Activated CD4-positive, alpha-beta T cell treated with anti-CD3 and anti-CD28 coated beads, Interleukin-2, amount 50 U/mL, for 4 hours (primary cell): Measurements from ENCODE around the gene HIVEP3.

Experiments
- DNase-seq, 2 experiments: peaks; one replicate each; pipeline ENCODE4 v3.0.0-alpha.2; 2020

HIVEP3 gene

DNA sequence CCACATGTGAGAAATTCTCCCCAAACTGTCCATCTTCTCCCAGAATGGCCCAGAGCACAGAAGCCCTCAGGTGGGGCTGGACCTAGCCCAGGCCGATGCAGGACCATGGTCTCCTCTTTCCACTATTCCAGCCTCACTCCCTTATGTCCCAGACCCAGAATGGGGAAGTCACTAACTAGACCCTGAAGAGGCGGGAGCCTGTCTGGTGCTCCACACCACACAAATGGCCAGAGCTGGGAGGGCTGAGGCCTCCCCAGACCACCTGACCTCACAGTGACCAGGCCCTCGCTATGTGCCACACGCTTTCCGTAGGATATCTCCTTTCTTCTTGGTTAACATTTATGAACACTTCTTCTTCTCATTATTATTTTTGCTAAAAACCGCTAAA, 379.3 kb downstream of the HIVEP3 start:
- no peak for DNase-seq

DNA sequence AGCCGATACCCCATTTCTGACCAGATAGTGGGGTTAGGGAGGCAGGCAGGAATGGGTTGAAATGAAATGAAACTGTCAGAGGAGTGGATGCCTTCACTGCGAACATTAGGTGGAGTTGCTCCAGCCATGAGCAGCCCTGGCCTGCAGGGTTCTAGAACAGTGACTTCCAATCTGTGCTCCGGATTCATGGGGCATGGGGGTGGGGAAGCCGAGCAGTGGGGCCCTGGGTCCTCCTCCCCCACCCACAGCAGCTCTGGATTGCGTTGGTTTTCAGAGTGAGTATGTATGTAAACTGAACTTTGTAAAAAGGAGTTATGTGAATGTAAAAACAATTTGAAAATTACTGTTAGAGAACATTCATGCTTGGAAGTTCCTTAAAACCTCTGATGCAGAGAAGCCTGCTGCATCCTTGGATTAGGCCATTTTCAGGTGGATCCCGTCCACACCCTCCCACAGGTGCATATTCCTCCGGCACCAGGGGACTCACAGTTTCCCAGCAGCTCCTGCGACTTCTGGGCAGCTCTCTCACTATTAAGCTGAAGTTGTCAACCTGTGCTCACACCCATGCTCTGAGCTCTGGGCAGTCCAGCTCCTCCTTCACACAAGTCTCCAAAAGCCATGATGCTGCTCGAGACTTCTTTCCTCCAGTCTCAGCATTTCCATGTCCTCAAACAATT, 379.8 kb downstream of the HIVEP3 start:
- no peak for DNase-seq

DNA sequence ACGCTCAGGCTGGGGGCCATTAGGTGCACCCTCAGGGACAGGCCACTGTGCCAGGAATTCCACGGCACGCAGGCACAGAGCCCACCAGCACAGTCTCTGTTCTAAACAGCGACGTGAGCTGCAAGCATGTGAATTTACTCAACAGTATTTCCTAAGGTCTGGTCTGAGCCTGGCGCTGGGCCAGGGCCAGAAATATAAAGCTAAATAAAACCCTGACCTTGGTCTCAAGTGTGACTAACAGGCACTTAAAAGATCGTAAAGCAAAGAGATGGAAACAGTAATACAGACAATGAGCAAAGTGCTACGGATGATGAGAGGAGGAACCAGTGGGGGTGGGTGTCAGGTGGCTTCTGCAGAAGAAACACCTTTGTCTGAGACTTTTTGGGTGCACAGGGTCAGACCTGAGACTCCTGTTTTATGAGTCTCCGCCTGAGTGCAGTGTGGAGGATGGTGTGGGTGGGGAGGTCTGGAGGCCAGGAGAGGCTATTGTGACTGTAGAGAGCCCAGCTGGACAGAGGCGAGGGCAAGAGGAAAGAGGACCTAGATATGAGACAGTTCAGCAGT, 380.9 kb downstream of the HIVEP3 start:
- no peak for DNase-seq

DNA sequence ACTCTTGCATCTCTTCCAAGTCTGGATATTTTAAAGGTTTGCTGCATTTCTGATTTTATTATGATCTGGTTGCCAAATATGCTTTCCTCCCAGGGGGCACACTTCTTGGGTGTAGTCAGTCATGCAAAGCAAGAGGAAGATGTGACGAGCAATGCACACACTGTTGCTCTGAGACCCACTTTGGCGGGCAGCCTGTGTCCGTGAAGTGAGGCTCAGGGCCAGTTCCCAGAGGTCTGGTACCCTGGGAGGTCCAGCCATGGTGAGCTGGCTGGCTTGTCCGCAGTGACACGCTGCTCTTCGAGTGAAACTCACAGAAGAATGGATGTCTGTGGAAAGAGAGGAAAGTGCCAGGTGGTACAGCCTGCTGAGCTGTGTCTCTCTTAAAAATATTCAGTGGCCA, 381.5 kb downstream of the HIVEP3 start:
- no peak for DNase-seq

DNA sequence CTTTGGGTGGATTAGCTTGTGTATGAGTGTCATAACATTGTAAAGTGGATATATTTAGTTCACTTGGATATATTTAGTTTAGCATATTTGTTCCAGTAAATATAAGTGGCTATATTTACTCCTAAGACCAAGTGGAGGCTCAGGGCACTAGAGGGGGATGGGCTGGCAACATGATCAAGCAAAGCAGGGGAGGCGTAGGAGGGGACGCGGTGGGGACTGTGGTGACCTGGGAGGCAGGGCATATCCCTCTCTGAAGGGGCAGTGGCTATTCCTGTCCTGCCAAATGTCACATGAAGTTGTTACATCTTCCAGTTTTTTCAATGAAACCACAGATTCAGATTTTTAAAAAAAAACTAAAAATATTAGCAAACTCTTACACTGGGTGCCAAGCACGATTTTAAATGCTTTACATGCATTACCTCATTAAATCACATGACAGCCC, 382.3 kb downstream of the HIVEP3 start:
- DNase-seq = no peak

DNA sequence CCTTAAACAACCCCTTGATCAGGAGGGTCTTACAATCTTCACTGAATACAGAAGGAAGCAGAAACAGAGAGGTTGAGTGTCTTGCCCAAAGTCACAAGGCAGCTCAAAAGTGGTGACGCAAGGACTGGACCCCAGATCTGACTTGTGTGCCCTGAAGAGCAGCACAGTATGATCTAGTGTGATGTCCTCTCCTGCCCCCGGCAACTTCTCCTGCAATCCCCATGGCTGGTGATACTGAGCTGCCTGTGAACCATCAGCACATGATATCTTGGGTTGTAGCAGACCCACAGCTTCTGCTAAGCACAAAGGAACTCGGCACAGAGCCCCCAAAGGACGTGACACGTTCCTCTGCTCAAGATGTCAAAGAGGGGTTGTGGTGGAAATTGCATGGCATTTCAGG, 383.0 kb downstream of the HIVEP3 start:
- DNase-seq = no peak

DNA sequence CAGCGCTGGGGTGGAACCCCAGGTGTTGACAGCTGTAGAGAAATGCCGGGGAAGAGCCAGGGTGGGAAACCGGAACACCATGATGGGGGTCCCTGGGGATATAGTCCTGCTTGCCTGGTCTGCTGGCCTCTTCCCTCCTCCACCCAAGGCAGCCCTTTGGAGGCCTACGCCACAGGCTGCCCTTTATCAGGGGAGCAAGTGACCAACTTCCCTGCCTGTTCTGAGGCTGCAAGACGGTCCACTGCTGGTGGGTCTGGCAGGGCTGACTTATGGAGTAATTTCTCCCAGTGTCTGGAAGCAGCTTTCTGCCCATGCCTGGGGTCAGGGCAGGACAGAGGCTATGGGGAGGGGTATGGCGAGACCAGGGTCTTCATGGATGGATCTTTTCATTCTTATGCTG, 383.4 kb downstream of the HIVEP3 start:
- DNase-seq = no peak

DNA sequence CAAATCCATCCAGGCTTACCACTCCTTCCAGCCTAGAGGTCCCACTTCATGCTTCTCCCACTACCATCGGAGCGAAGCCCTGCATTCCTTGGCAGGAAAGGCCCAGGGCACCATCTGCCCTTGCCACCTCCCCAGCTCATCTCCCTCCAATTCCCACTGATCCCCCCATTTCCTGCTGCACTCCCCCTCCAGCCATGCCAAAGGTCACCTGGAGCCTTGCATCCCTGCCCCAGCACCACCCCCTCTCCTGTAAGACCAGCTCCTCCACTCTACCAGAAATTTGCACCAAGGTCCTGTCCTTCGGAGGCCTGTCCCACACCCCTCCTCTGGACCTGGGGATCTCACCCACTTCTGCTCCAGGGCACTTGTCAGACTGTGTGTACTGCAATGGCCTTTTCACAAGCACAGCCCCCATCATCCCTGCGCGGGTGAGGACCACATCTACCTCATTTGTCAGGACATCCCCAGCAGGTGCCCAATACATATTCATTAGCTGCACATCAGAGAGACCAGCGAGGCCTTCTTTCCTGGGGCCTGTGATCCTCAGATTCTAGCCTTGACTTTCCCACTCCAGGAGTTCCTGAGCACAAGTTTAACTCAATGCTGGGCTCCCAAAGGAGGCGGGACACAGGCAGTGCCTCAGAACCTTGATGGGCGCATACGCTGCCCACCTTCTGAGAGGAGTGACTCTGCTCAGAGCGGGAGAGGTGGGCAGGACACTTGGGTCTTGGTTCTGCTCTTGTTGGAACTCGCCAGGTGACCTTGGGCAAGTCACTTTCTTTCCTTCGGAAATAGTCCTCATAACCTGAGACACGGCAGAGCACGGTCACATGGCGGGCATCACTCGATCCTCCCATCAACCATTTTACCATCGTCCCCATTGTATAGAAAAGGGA, 384.3 kb downstream of the HIVEP3 start:
- no peak for DNase-seq

DNA sequence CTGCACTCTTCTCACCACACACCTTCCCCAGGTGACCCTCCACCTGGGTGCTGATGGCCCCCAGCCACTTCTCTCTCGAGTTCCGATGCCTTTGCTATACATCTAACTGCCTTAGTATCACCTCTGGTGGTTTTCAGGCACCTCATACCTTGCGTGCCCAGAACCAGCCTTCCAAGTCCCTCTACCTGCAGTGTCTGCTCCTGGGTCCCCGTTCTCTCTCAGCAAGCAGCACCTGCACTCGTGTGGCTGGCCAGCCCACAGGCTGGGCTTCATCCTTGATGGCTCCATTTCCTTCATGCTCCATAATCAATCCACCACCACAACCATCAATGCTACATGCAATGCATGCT, 385.0 kb downstream of the HIVEP3 start:
- no peak for DNase-seq

DNA sequence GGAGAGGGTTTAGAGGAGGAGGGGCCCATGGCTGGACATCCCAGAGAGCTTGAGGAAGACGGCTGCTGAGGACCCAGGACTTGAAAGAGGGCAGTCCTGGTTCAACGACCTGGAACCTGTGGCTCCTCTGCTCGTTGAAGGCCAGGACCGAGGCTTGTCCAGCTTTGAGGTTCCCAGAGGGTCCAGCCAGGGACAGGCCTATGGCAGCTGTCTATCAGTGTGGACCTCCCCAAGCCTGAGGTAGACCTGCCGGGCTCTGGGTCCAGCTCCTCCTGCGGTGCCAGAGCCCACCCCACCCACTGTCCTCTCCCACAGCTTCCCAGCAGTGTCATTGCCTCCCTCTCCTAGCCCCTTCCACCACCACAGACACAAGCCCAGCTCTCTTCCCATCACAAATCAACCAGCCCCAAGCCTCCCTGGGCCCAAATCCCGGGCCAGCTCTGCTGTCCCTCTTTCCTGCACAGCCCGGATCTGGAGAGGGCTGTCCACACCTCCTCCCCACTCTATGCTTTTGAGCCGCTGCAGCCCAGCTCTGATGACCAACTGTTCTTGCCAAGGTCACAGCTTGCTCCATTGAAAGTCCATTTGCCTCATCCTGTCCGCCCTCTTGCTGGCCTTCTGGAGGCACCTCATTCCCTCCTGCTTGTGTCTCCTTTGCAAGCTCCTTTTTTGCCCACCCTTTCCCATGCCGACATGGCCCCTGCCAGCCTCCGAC, 385.5 kb downstream of the HIVEP3 start:
- no peak for DNase-seq

DNA sequence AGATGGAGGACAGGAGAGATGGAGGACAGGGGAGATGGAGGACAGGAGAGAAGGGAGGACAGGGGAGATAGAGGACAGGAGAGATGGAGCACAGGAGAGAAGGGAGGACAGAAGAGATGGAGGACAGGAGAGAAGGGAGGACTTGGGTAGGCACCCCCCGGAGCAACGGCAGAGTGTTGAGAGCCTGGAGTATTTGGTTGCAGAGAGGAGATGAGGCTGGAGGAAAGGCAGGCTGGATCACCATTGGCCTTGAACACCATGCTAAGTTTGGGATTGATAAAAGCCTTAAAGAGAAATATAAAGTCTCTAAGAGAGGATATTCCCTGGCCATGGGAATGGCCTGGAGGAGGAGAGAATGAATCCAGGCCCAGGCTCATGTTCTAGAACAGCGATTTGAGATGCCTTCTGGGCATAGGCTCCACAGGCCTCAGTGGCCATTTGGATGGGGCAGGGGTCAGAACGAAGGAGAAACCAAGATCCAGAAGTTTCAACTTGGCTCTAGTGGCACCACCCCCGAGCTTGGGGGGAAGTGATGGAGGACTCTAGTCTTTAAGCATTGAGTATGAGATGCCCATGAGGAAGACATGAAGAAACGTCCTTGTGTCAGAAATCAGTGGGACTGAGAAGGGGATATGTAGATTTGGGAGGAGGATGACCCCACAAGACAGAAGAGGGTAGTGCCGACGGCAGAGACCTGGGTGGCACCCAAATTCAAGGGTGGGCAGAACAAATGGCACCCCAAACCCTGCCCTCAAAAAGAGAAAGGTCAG, 386.3 kb downstream of the HIVEP3 start:
- DNase-seq = no peak

DNA sequence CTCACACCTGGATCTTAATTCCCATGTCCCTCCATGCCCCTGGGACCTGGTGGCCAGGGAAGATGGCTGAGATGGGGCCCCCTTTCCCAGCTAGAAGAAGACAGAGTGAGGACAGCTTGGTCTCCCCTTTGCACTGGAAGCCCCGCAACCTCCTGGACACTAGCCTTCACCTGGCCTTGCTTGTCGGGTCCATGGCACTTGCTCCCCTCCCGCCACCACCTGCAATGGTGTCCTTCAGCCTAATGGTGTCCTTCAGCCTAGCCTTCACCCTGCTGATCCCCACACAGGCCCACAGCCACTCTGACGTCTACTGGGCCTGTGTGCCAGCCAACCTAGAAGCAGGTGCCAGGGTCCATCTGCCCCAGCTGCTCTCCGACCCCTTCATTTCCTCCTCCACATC, 388.3 kb downstream of the HIVEP3 start:
- no peak for DNase-seq

DNA sequence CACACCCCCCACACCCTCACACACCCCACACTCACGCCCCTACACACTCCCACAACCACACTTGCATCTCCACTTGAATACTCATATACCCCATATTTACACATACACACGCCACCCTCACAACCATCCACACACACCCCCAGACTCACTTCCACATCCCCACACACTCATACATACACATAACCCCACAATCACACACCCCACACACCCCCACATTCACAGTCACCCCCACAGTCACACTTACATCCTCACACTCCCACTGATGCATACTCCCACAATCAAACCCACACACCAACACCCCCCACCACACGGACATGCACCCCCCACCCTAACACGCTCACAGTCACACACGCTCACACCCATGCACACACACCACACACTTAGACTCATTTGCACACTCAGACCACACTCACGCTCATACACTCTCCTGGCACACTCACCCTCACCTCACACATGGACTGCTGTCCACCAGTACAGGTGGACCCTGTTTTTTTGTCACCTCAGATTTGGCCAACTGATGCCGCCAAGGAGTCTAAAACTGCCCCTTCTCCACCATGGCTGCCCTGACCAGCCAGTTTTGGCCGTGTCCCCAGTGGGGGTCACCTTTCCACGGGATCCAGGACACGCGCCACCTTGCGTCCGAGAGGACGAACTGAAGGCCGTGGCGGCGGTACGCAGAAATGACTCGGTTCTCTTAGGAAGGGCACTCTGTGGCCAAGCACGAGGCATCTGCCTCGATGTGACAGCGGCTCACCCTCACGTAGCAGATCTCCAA, 388.9 kb downstream of the HIVEP3 start:
- DNase-seq = no peak

DNA sequence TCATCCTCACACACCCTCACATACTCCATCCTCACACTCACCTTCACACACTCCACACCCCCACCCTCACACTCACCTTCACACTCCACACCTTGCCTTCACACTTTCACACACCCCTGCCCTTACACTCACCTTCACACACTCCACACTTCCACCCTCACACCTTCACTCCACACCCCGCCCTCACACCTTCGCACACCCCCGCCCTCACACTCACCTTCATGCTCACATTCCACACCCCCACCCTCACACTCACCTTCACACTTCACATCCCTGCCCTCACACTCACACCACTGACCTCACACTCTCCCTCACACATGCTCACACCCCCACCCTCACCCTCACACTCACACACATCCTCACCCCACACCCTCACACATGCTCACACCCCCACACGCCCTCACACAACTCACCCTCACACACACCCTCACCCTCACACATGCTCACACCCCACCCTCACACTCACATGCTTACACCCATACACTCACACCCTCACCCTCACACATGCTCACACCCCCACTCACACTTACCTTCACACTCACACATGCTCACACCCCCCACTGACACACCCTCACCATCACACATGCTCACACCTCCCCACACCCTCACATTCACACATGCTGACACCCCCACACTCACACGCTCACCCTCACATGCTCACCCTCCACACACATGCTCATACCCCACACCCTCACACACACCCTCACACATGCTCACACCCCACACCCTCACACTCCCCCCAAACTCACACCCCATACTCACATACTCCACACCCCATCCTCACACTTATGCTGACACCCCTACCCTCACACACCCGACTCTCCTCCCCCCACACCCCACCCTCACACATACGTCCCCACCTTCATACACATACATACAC, 389.8 kb downstream of the HIVEP3 start:
- DNase-seq = no peak

DNA sequence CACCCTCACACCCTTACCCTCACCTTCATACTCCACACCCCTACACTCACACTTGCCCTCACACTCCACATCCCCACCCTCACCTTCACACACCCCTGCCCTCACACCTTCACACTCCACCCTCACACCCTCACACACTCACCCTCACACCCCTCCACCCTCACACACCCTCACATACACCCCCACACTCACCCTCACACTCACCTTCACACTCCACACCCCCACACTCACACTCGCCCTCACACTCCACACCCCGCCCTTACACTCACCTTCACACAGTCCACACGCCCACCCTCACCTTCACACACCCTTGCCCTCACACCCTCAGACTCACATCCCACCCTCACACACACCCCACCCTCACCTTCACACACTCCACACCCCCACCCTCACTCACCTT, 390.6 kb downstream of the HIVEP3 start:
- no peak for DNase-seq

DNA sequence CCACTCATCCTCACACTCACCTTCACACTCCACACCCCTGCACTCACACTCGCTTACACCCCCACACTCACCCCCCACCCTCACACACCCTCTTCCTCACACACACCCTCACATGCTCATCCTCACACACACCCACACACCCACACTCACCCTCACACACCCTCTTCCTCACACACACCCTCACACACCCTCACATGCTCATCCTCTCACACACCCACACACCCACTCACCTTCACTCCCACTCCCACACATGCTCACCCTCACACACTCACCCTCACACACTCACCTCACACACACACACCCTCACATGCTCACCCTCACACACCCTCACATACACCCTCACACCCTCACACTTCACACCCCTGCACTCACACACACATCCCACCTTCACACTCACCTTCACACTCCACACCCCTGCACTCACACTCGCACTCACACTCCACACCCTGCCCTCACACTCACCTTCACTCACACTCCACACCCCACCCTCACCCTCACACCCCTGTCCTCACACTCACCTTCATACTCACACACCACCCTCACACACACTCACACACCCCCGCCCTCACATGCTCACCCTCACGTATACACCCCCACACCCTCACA, 391.7 kb downstream of the HIVEP3 start:
- DNase-seq = no peak

DNA sequence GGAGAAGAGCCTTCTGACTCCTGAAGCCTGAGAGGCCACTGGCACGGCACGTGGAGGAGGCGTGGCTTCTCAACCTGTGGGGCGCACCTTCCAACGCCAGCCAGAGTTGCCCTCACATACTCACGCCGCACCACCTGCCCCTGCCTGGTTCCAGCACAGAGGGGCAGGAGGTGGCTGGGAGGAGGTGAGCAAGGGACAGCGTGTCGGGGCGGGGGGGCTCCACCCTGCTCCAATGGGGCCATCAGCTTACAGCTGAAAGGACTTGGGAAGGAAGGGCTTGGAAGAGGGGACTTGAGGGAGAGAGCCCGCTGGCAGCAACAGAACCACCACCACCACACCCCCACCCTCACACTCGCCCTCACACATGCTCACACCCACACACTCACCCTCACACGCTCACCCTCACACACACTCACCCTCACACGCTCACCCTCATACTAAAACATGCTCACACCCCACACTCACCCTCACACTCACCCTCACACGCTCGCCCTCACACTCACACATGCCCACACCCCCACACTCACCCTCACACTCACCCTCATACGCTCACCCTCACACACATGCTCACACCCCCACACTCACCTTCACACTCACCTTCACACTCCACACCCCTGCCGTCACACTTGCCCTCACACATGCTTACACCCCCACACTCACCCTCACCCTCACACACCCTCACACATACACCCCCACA, 392.7 kb downstream of the HIVEP3 start:
- no peak for DNase-seq

DNA sequence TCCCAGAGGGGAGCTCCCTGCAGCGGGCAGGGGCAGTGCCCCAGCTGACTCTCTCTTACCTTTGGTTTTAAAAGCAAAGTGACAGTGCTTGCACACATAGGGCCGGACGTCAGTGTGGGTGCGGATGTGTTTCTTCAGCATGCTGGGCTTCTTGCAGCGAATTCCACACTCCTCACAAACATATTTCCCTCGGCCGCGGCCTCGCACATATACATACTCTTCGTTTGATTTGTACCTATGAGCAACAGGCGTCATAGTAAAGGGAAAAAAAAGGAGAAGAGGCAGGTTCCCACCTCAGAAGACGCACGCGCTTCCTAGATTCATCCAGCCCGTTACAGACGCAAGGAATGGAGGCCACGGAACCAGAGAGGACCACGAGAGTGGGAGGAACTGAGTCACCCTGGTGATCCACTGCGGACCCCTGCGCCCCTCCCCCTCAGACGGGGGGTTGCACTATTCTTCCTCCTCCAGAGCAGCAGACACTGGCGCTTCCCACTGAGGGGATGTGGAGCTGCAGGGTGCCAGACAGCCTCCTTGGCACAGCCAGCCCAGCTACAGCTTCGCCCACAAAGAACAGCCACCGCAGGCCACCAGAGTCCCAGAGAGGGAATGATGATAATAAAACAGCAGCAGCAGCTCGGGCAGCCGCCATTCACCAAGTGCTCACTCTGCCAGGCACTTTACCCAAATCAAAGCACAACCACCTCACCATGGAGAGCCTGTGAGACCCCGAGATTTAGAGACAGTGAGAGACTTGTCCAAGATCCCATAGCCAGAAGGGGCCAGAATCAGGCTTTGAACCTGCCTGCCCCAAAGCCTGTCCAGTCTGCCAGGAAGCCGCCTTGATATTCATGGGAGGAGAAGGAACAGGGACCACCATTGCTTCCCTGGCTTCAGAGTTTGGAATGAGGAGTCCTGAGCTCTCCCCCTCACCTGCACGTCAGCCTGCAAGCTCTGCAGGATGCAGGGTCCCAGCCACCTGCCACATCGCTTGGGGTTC, 393.7 kb downstream of the HIVEP3 start:
- DNase-seq = no peak
